ENCODE data around the gene ZNF331. TPM values are rescaled to one million over a fixed set of nuclear protein-coding genes. Genes with fewer than 3 reads are reported as not detected.
A peak's percentile ranks its signal among the peaks of the same experiment; 100 is the strongest.

Gene ZNF331
- total RNA-seq, 1 experiment from 2014 or later, result 57.2 TPM

GRCh38 chr19:53504885-53505284, 33.1 kb upstream of the ZNF331 start:
- Histone ChIP-seq H2BK120ac (ENCODE audit: low read depth, low read length, poor library complexity, severe bottlenecking) (no peak overlapping the region), H3K9me3 (ENCODE audit: control insufficient read depth, low read depth, low read length) (no peaks in the 10 kb centered on the region), H2AFZ (ENCODE audit: low read length) (no peak overlapping the region), H3K4me1 (ENCODE audit: insufficient read depth, low read length) (no peaks in the 10 kb centered on the region; the same call in 1 of the 2 replicates), H2BK12ac (ENCODE audit: insufficient read length, low read depth, low read length) (no peak overlapping the region), H2BK15ac (ENCODE audit: low read depth, low read length) (no peak overlapping the region), H3T11ph (ENCODE audit: low read length) (no peak overlapping the region), H3K4me2 (ENCODE audit: insufficient read depth, insufficient read length, low read length) (peak overlapping the region; percentile 12), H3K14ac (ENCODE audit: insufficient read depth, low read length) (no peak overlapping the region), H3K79me1 (ENCODE audit: insufficient read depth, low read depth, low read length, poor library complexity, severe bottlenecking) (no peaks in the 10 kb centered on the region), H4K8ac (replicated peaks; ENCODE audit: insufficient read length, low read depth, low read length) (no peak overlapping the region), H3K79me2 (ENCODE audit: insufficient read depth, low read length) (no peaks in the 10 kb centered on the region), H3K4ac (ENCODE audit: low read depth, low read length) (no peak overlapping the region), H2BK5ac (ENCODE audit: insufficient read length, low read length) (no peak overlapping the region), H2BK20ac (ENCODE audit: low read depth, low read length, poor library complexity, severe bottlenecking) (no peak overlapping the region), H3K56ac (ENCODE audit: insufficient read length, low read depth, low read length) (no peak overlapping the region), H4K91ac (ENCODE audit: insufficient read length, low read depth, low read length) (no peak overlapping the region), H3K18ac (ENCODE audit: insufficient read length, low read depth, low read length) (no peak overlapping the region), H4K20me1 (ENCODE audit: control insufficient read depth, insufficient read depth, insufficient read length) (no peaks in the 10 kb centered on the region), H4K5ac (ENCODE audit: insufficient read length, low read depth, low read length) (no peak overlapping the region), H3K23ac (ENCODE audit: insufficient read length, low read depth, low read length) (no peak overlapping the region), H3K9ac (ENCODE audit: extremely low read depth, insufficient read length, low read length) (no peak overlapping the region), H2AK5ac (ENCODE audit: insufficient read length, low read length) (no peak overlapping the region), H3K27me3 (ENCODE audit: insufficient read depth, low read length) (no peaks in the 10 kb centered on the region), H3K27ac (ENCODE audit: insufficient read length, low read depth, low read length) (no peak overlapping the region), H3K23me2 (ENCODE audit: insufficient read length, low read depth, low read length, poor library complexity, severe bottlenecking) (no peaks in the 10 kb centered on the region)
- DNase-seq, result no peak
- H3K4me3 Mint-ChIP-seq, result peak overlapping the region in 1 of 2 experiments; percentile 46; a peak in 1 of 5 replicates
- no CpG with 5 or more reads among the region's 7 CpGs for WGBS (ENCODE audit: extremely low coverage, insufficient read length, low lambda C conversion rate)
- peaks cover 0 to 4% (median 0%) of the 10 kb centered on the region in 3 experiments; a peak in 2 of 7 replicates for H3K36me3 Mint-ChIP-seq (ENCODE audit: insufficient read depth in 1 of 3, low read depth in 3 of 3)
- TF ChIP-seq CTCF (conservative IDR thresholded peaks at IDR 0.05), result no peak
- H3K4me1 Mint-ChIP-seq, result peaks cover 17 to 28% of the 10 kb centered on the region in 2 experiments
- peaks cover 1% of the 10 kb centered on the region for H3K27me3 Mint-ChIP-seq (ENCODE audit: low read depth)
- no peak overlapping the region; a peak in 1 of 7 replicates for H3K27ac Mint-ChIP-seq
- no peaks in the 10 kb centered on the region; a peak in 1 of 5 replicates for H3K9me3 Mint-ChIP-seq

Measured in H9 (cell line).